Ectodermal cell (in vitro differentiated cells): Measurements from ENCODE around the gene PRR29. TPM values are rescaled to one million over a fixed set of nuclear protein-coding genes. Genes with fewer than 3 reads are reported as not detected.
A peak's percentile ranks its signal among the peaks of the same experiment; 100 is the strongest.

Experiments used
- H3K27ac ChIP-seq: 2 replicates; pipeline ENCODE4 v1.7.0; 2013; ENCODE audit warnings: mild to moderate bottlenecking, low read depth, low read length; ENCODE audit not compliant: insufficient read depth, poor library complexity, severe bottlenecking
- H3K27me3 ChIP-seq: 2 replicates; pipeline ENCODE4 v1.7.0; 2013; ENCODE audit warnings: mild to moderate bottlenecking, low read length; ENCODE audit not compliant: insufficient read depth, control insufficient read depth, poor library complexity, severe bottlenecking
- H3K36me3 ChIP-seq: one replicate; pipeline ENCODE4 v1.7.0; 2013; ENCODE audit warnings: low read length; ENCODE audit not compliant: control insufficient read depth, insufficient read depth
- H3K4me1 ChIP-seq: one replicate; pipeline ENCODE4 v1.7.0; 2013; ENCODE audit warnings: low read length; ENCODE audit not compliant: control insufficient read depth, insufficient read depth
- H3K4me3 ChIP-seq: 2 replicates; pipeline ENCODE4 v1.7.0; 2013; ENCODE audit warnings: low read depth, low read length, control low read depth; ENCODE audit not compliant: insufficient read depth
- H3K9me3 ChIP-seq: 2 replicates; pipeline ENCODE4 v1.7.0; 2013; ENCODE audit warnings: mild to moderate bottlenecking, low read length, moderate library complexity; ENCODE audit not compliant: control insufficient read depth
- WGBS, 2 experiments: methylation state at CpG; one replicate each; pipeline ENCODE4 v1.1.7; 2013; ENCODE audit warnings: missing lambda C conversion rate in 2 of 2; 5-methylcytosine and 5-hydroxymethylcytosine counted together
- polyA plus RNA-seq, 4 experiments: library from polyadenylated mRNA; stranded (reverse); fragments of 50-300 nt; gene quantifications; one replicate each; pipeline ENCODE4 v1.2.3, GENCODE V29; 2013

Gene PRR29
- polyA plus RNA-seq (2013, experiment 1 of 4): 0.69 TPM
- polyA plus RNA-seq (2013, experiment 2 of 4): 0.68 TPM
- polyA plus RNA-seq (2013, experiment 3 of 4): 0.96 TPM
- polyA plus RNA-seq (2013, experiment 4 of 4): 0.57 TPM

DNA sequence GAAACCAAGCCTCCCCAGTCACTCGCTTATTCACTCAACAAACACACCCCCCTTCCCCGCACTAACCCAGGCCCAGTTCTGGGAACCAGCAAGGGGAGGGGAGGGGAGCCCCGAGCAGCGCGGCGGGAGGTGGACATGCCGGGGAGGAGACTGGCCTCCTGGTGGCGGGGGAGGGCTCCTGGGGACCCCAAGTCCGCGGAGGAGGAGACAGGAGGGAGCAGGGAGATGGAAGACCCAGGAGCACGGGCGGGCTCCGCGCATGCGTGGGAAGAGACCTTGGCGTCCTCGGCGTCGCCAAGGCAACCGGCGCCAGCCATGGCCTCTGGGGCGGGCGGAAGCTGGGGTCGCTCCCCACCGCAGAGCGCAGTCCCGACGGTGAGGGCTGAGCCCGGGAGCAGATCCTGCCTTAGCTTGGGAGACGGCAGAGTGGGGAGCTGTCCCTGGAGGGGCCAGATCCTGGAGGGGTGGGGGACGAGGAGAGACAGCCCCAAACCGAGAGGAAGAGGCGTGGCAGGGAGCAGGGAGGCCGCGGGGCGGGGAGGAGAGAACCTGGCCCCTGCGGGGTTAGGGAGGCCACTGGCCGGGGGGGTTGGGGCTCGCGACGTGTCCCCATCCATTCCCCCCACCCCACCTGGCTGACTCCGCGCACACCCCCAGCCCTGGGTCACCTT, at the start of gene PRR29:
PRR29 (plus strand) TSS at position 302 of the 671 bp plus-strand sequence; CDS start at position 316, 14 bp downstream.
- peak within 1 kb of the TSS; percentile 69 for H3K4me3 ChIP-seq
- H3K9me3 ChIP-seq: no peaks in the 10 kb centered on the region
- H3K36me3 ChIP-seq: no peaks in the 10 kb centered on the region
- peaks cover 33% of the 10 kb centered on the region for H3K27me3 ChIP-seq
- WGBS, 2 experiments: 1% methylated on average over 41 to 43 of the region's 43 CpGs
- no peak within 1 kb of the TSS for H3K27ac ChIP-seq
- peaks cover 3% of the 10 kb centered on the region for H3K4me1 ChIP-seq

DNA sequence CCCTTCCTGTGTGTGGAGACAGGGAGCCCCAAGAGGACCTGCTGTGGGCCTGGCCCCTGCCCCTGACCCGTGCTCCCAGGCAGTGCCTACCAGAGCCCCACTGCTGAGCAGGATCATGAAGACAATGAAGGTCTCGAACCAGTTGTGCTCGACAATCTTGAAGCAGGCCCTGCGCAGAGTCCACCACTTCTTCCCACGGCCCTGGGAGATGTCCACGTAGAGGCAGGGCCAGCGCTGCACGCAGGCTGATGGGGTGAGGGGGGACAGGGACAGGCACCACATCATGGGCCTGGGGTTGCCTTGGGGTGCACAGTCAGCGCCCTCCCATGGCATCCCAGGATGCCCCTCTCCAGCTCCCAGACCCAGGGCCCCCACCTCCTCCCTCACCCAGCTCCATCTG, 49.6 kb upstream of the PRR29 start:
- no peaks in the 10 kb centered on the region for H3K4me1 ChIP-seq
- H3K4me3 ChIP-seq: no peak overlapping the region
- H3K9me3 ChIP-seq: no peaks in the 10 kb centered on the region
- H3K27me3 ChIP-seq: no peaks in the 10 kb centered on the region
- no peaks in the 10 kb centered on the region for H3K36me3 ChIP-seq
- H3K27ac ChIP-seq: no peak overlapping the region
- WGBS, 2 experiments: 92 to 94% methylated on average over 9 of the region's 9 CpGs

DNA sequence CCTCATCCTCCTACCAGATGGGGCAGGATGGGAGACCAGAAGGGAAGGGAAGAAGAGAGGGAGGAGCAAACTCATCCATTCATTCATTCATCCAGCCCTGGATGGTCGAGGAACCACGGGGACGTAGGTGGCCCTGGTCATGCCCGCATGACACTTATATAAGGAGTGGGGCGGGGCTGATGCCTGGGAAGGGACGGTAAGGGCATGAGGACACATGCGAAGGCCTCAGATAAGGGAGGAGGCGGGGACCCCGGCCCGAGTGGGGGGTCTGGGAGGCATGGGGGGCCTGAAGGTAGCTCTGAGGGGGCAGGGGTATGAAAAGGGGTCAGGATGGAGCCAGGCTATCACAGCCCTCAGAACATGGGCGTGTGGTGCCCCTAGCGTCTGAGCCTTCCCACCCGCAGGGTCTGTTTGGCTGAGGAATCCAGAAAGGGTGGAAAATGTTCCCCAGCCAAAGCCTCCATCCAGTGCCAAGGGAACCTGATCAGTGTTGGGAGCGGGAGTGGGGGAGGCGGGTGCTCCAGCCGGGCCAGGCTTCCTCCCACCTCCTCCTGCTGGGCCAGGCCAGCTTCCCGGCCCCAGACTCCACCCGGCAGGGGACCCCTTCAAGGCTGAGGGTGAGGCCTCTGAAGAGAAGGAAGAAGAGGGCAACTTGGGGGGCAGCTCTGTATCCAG, 48.4 kb upstream of the PRR29 start:
- H3K36me3 ChIP-seq: no peaks in the 10 kb centered on the region
- WGBS, 2 experiments: 87 to 89% methylated on average over 18 of the region's 18 CpGs
- H3K27ac ChIP-seq: no peak overlapping the region
- H3K27me3 ChIP-seq: no peaks in the 10 kb centered on the region
- H3K4me1 ChIP-seq: peaks cover 2% of the 10 kb centered on the region
- H3K4me3 ChIP-seq: no peak overlapping the region
- H3K9me3 ChIP-seq: no peaks in the 10 kb centered on the region

DNA sequence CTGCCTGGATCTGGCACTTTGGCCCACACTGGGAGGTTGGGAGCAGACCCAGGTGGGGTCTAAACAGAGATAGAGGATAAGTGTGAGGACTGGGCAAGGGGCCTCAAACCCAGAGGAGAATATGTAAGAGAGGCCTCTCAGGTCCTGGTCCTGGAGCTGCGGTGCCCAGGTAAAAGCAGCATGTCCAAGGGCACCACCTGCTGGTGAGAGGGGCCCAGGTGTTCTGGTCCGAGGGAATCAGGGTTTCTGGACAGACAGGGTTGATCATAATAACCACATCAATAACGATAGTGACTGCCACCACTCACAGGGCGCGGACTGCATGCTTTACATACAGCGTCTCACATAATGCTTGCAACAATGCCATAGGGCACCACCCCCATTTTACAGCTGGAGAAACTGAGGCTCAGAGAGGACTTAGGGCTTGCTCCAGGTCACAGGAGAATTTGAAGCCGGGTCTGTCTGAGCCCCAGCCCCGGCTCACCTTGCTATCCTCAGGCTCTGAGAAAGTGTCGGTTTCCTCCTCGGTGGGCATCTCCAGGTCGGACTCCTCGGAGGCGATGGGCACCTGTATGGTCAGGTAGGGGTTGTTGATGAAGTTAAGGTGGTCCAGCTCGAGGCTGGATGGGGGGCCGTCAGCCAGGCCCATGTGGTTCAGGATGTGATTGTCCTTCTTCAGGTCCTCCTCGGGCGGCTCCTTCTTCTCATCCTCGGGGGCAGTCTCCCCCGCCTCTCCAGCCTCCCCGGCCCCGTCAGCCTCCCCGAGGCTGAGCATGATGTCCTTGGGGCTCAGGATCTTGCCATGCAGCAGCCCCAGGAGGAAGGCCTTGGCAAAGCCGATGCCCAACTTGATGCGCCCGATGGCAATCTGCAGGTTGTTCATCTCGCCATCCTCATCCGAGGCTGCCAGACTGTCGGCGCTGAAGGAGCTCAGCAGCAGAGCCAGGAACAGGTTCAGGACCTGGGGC, 46.9 kb upstream of the PRR29 start:
- 91% methylated on average over 29 of the region's 29 CpGs for WGBS, 2 experiments
- H3K36me3 ChIP-seq: no peaks in the 10 kb centered on the region

DNA sequence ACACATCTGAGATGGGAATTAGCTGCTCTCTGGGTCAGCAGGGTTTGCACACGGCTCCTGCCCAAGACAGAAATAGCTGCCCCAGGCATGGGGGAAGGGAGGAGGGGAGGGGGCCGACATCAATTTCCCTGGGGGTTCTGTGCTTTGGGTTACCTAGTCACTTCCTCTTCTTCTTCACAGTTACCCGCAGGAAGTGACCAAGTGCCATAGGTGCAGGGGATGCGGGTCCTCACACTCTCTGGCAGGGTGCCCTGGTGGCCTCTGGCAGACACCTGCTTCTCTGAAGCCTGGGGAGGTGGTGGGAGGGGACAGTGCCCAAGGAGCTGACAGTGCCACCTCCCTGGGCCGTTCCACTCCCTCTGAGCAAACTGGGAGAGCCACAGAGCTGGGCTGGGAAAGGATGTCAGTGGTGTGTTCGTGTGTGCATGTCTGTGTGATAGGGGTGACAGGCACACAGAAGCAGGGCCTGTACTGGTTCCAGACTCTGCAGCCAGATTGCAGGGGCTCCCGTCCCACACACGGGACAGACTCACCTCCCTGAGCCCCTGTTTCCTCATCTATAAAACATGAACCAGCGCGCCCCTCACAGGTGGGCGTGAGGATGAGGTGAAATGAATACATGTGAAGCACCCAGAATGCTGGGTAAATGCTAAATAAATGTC, 43.6 kb upstream of the PRR29 start:
- Histone ChIP-seq H3K9me3 (no peaks in the 10 kb centered on the region), H3K27ac (no peak overlapping the region), H3K4me1 (peaks cover 2% of the 10 kb centered on the region), H3K4me3 (no peak overlapping the region), H3K27me3 (no peaks in the 10 kb centered on the region), H3K36me3 (no peaks in the 10 kb centered on the region)
- 83 to 88% methylated on average over 11 of the region's 11 CpGs for WGBS, 2 experiments

More for the DNA sequence above, 46.9 kb upstream of the PRR29 start:
- peaks cover 2% of the 10 kb centered on the region for H3K4me1 ChIP-seq
- H3K9me3 ChIP-seq: no peaks in the 10 kb centered on the region
- no peaks in the 10 kb centered on the region for H3K27me3 ChIP-seq
- H3K27ac ChIP-seq: no peak overlapping the region
- no peak overlapping the region for H3K4me3 ChIP-seq

DNA sequence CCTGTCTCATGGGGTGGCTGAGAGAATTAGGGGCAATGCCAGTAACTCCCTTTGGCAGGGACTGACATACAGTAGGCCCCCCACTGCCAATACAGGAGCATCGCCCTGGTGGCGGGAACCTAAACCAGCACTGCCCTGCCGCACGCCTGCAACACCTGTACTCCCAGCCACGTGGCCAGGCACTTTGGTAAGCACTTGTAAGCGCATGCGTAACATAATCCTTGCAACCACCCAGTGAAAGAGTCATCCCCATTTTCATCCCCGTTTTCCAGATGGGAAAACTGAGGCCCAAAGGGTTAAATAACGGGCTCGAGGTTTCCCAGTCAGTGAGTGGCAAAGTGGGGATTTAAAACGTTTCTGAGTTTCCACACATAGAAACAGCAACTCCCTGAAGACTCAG, 42.9 kb upstream of the PRR29 start:
- Histone ChIP-seq H3K27ac (no peak overlapping the region), H3K27me3 (no peaks in the 10 kb centered on the region), H3K4me3 (no peak overlapping the region), H3K4me1 (peaks cover 2% of the 10 kb centered on the region), H3K36me3 (no peaks in the 10 kb centered on the region), H3K9me3 (no peaks in the 10 kb centered on the region)
- WGBS, 2 experiments: 92% methylated on average over 11 of the region's 11 CpGs

DNA sequence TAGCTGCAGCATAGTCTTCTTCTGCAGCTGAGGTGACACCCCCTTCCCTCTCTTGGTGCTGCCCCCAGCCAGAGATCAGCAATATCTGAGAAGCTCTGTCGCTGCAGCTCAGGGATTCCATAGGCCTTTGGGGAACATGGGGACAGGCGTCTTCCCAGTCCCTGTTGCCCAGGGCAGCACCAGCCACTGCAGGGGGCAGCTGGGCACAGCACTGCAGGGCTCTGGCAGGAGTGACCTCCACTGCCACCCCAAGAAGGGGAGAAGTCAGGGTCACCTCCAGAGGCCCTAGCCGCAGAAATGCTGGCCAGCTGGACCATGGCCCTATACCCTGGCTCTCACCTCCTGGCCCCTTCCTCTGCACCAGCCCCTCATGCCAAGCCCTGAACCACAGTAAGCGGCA, 42.4 kb upstream of the PRR29 start:
- peaks cover 2% of the 10 kb centered on the region for H3K4me1 ChIP-seq
- H3K9me3 ChIP-seq: no peaks in the 10 kb centered on the region
- 89 to 90% methylated on average over 4 of the region's 4 CpGs for WGBS, 2 experiments
- H3K4me3 ChIP-seq: no peak overlapping the region
- H3K27me3 ChIP-seq: no peaks in the 10 kb centered on the region
- no peaks in the 10 kb centered on the region for H3K36me3 ChIP-seq
- H3K27ac ChIP-seq: no peak overlapping the region

DNA sequence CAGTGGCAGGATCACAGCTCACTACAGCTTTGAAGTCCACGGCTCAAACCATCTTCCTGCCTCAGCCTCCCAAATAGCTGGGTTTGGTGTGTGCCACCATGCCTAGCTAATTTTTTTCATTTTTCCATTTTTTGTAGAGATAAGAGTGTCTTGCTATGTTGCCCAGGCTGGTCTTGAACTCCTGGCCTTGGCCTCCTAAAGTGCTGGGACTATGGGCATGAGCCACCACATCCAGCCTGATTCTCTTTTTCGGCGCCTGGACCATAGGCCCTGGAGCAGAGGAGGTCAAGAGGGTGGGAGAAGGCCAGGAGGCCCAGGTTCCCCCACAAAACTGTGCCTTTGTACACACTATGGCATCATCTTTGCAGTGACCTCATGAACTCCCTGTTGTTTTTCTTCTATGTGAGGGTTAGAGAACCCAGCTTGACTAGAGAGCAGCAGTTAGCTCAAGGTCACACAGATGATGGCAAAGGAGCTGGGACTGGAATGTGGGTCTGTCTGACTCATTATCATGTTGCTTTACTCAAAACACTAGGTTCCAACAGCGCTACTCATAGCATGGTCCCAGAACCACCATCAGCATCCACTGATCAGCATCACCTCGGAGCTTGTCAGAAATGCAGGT, 41.7 kb upstream of the PRR29 start:
- H3K27me3 ChIP-seq: no peaks in the 10 kb centered on the region
- no peaks in the 10 kb centered on the region for H3K9me3 ChIP-seq
- WGBS, 2 experiments: 87 to 95% methylated on average over 5 of the region's 5 CpGs
- H3K4me1 ChIP-seq: peaks cover 6% of the 10 kb centered on the region
- H3K36me3 ChIP-seq: no peaks in the 10 kb centered on the region
- H3K27ac ChIP-seq: no peak overlapping the region
- H3K4me3 ChIP-seq: no peak overlapping the region

DNA sequence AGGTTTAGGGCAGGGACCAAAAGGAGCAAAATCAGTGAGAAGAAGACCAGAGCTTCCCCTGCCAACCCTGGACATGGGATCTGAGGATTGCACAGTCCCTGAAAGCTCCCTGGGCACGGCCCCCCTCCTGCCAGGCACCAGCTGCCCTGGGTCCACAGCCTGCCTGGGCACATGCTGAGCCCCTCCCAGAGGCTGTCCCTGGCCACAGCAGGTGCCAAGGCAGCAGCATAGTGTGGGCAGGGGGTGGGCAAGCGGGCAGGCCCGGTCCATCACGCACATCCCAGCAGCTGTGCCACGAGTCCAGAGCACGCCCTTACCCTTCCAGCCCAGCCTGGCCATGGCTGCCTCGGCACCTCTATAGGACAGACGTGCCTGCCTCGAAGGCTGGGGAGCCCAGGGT, 38.1 kb upstream of the PRR29 start:
- H3K27ac ChIP-seq: no peak overlapping the region

More for the DNA sequence above, 38.1 kb upstream of the PRR29 start:
- Histone ChIP-seq H3K4me3 (no peak overlapping the region), H3K4me1 (peaks cover 11% of the 10 kb centered on the region), H3K27me3 (no peaks in the 10 kb centered on the region), H3K36me3 (no peaks in the 10 kb centered on the region), H3K9me3 (no peaks in the 10 kb centered on the region)
- WGBS, 2 experiments: 81 to 83% methylated on average over 9 of the region's 9 CpGs
